Measurements from ENCODE around the gene INTS6.

INTS6 gene

GRCh38 chr13:51364404-51365008, 88.3 kb downstream of the INTS6 start:
- DNase-seq (ENCODE audit: low read depth in 1 of 2, low spot score in 1 of 2), result no peak
- Histone ChIP-seq H3K27ac (replicated peaks) (no peak overlapping the region), H3K27me3 (ENCODE audit: insufficient read depth, poor library complexity, severe bottlenecking) (no peaks in the 10 kb centered on the region), H3K4me3 (replicated peaks; ENCODE audit: insufficient read depth, low read length) (no peak overlapping the region)
- no peak for TF ChIP-seq SPI1 (IDR thresholded peaks at IDR 0.05; ENCODE audit: borderline replicate concordance, low read depth)
- no peak for TF ChIP-seq GABPA (IDR thresholded peaks at IDR 0.05; ENCODE audit: low read depth)
- no peak for TF ChIP-seq POLR2AphosphoS5 (IDR thresholded peaks at IDR 0.05; ENCODE audit: low read depth)
- TF ChIP-seq CTCF (IDR thresholded peaks at IDR 0.05; ENCODE audit: insufficient read depth, low read length), result no peak
- TF ChIP-seq REST (IDR thresholded peaks at IDR 0.05; ENCODE audit: insufficient replicate concordance, low read depth), result no peak

GRCh38 chr13:51363625-51364024, 89.2 kb downstream of the INTS6 start:
- Histone ChIP-seq H3K27ac (replicated peaks) (no peak overlapping the region), H3K27me3 (ENCODE audit: insufficient read depth, poor library complexity, severe bottlenecking) (no peaks in the 10 kb centered on the region), H3K4me3 (replicated peaks; ENCODE audit: insufficient read depth, low read length) (no peak overlapping the region)
- no peak for TF ChIP-seq REST (IDR thresholded peaks at IDR 0.05; ENCODE audit: insufficient replicate concordance, low read depth)
- no peak for TF ChIP-seq CTCF (IDR thresholded peaks at IDR 0.05; ENCODE audit: insufficient read depth, low read length)
- no peak for TF ChIP-seq SPI1 (IDR thresholded peaks at IDR 0.05; ENCODE audit: borderline replicate concordance, low read depth)
- TF ChIP-seq POLR2AphosphoS5 (IDR thresholded peaks at IDR 0.05; ENCODE audit: low read depth), result no peak
- TF ChIP-seq GABPA (IDR thresholded peaks at IDR 0.05; ENCODE audit: low read depth), result no peak
- DNase-seq (ENCODE audit: low read depth in 1 of 2, low spot score in 1 of 2), result no peak

GRCh38 chr13:51361106-51361505, 91.7 kb downstream of the INTS6 start:
- H3K4me3 ChIP-seq (replicated peaks; ENCODE audit: insufficient read depth, low read length), result no peak overlapping the region
- no peaks in the 10 kb centered on the region for H3K27me3 ChIP-seq (ENCODE audit: insufficient read depth, poor library complexity, severe bottlenecking)
- TF ChIP-seq GABPA (IDR thresholded peaks at IDR 0.05; ENCODE audit: low read depth) (no peak), CTCF (IDR thresholded peaks at IDR 0.05; ENCODE audit: insufficient read depth, low read length) (no peak), POLR2AphosphoS5 (IDR thresholded peaks at IDR 0.05; ENCODE audit: low read depth) (no peak), REST (IDR thresholded peaks at IDR 0.05; ENCODE audit: insufficient replicate concordance, low read depth) (no peak), SPI1 (IDR thresholded peaks at IDR 0.05; ENCODE audit: borderline replicate concordance, low read depth) (no peak)
- H3K27ac ChIP-seq (replicated peaks), result no peak overlapping the region
- DNase-seq (ENCODE audit: low read depth in 1 of 2, low spot score in 1 of 2), result no peak
